ENCODE results near the gene ZNF593OS. TPM values are rescaled to one million over a fixed set of nuclear protein-coding genes. Genes with fewer than 3 reads are reported as not detected.

ZNF593OS gene
- total RNA-seq, 4 donors from 2014 or later: not detected

- no peak overlapping the region for H3K4me3 ChIP-seq
- no peak for DNase-seq
- 82% methylated on average over 5 of the region's 5 CpGs; no CpG with 5 or more reads in 1 of the 2 donors for WGBS, 2 donors (ENCODE audit: low coverage in 1 of 2)
- in situ Hi-C loops (cut with MboI; ENCODE audit: low pct_ligation_motif_present in 1 of 4, low pct_unique_long_range_greater_than_20kb in 1 of 4, low sequenced_read_pairs in 3 of 4): no loop called here
- no peaks in the 10 kb centered on the region for H3K9me3 ChIP-seq
- H3K4me1 ChIP-seq: no peaks in the 10 kb centered on the region
- TF ChIP-seq POLR2A (IDR thresholded peaks at IDR 0.05) (no peak), EP300 (IDR thresholded peaks at IDR 0.05; ENCODE audit: low read depth) (no peak), POLR2AphosphoS5 (IDR thresholded peaks at IDR 0.05) (no peak)
- TF ChIP-seq, protein P1, sequence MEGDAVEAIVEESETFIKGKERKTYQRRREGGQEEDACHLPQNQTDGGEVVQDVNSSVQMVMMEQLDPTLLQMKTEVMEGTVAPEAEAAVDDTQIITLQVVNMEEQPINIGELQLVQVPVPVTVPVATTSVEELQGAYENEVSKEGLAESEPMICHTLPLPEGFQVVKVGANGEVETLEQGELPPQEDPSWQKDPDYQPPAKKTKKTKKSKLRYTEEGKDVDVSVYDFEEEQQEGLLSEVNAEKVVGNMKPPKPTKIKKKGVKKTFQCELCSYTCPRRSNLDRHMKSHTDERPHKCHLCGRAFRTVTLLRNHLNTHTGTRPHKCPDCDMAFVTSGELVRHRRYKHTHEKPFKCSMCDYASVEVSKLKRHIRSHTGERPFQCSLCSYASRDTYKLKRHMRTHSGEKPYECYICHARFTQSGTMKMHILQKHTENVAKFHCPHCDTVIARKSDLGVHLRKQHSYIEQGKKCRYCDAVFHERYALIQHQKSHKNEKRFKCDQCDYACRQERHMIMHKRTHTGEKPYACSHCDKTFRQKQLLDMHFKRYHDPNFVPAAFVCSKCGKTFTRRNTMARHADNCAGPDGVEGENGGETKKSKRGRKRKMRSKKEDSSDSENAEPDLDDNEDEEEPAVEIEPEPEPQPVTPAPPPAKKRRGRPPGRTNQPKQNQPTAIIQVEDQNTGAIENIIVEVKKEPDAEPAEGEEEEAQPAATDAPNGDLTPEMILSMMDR (IDR thresholded peaks at IDR 0.05): no peak
- intact Hi-C loops (cut with DNase I; ENCODE audit: low total_unique reads): no loop called here
- no peak overlapping the region for H3K27ac ChIP-seq
- H3K27me3 ChIP-seq: no peaks in the 10 kb centered on the region
- no peaks in the 10 kb centered on the region for H3K36me3 ChIP-seq
Measured at GRCh38 chr1:26210147-26210870, 38.7 kb upstream of the ZNF593OS start.

- no peak overlapping the region for H3K27ac ChIP-seq
- no peaks in the 10 kb centered on the region for H3K9me3 ChIP-seq
- intact Hi-C loops (cut with DNase I; ENCODE audit: low total_unique reads) (loop anchor here (5.0 kb wide), 1 partner anchor 1311 kb away; no protein-coding TSS in a partner anchor), in situ Hi-C loops (cut with MboI; ENCODE audit: low pct_ligation_motif_present in 1 of 4, low pct_unique_long_range_greater_than_20kb in 1 of 4, low sequenced_read_pairs in 3 of 4) (no loop called here)
- 75% methylated on average over 9 of the region's 9 CpGs; no CpG with 5 or more reads in 1 of the 2 donors for WGBS, 2 donors (ENCODE audit: low coverage in 1 of 2)
- TF ChIP-seq POLR2AphosphoS5 (IDR thresholded peaks at IDR 0.05): no peak
- TF ChIP-seq EP300 (IDR thresholded peaks at IDR 0.05; ENCODE audit: low read depth): no peak
- no peak for TF ChIP-seq POLR2A (IDR thresholded peaks at IDR 0.05)
- H3K36me3 ChIP-seq: no peaks in the 10 kb centered on the region
- no peak overlapping the region for H3K4me3 ChIP-seq
- no peaks in the 10 kb centered on the region for H3K27me3 ChIP-seq
- DNase-seq: no peak
- no peaks in the 10 kb centered on the region for H3K4me1 ChIP-seq
Measured at GRCh38 chr1:26203642-26204318, 32.1 kb upstream of the ZNF593OS start.

DNA sequence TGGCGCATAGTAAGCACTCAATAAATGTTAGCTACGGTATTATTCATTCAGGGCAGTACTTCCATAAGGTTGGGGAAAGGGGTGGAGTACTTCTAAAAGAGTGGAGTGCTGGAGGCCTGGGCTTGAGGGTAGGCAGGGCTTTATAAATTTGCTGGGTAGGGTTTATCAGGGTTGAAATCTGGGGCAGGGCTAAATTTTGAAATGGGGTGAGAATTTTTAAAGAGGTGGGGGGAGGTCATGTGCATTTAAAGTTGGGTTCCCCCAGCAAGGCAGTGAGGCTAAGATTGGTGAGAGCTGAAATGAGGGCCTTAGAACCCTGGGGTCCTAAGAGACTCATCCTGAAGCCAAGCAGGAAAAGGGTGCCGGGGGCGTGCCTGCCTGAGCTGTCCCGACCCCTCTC, 28.8 kb upstream of the ZNF593OS start:
- 83 to 93% methylated on average over 2 to 5 of the region's 5 CpGs for WGBS, 2 donors (ENCODE audit: low coverage in 1 of 2)
- in situ Hi-C loops (cut with MboI; ENCODE audit: low pct_ligation_motif_present in 1 of 4, low pct_unique_long_range_greater_than_20kb in 1 of 4, low sequenced_read_pairs in 3 of 4): no loop called here
- Histone ChIP-seq H3K27ac (no peak overlapping the region), H3K36me3 (no peaks in the 10 kb centered on the region), H3K4me3 (no peak overlapping the region), H3K4me1 (no peaks in the 10 kb centered on the region), H3K9me3 (no peaks in the 10 kb centered on the region), H3K27me3 (no peaks in the 10 kb centered on the region)
- intact Hi-C loops (cut with DNase I; ENCODE audit: low total_unique reads): loop anchor here (5.0 kb wide), 1 partner anchor 1308 kb away; no protein-coding TSS in a partner anchor
- TF ChIP-seq POLR2AphosphoS5 (IDR thresholded peaks at IDR 0.05) (no peak), EP300 (IDR thresholded peaks at IDR 0.05; ENCODE audit: low read depth) (no peak), POLR2A (IDR thresholded peaks at IDR 0.05) (no peak)
- TF ChIP-seq, protein P1 (IDR thresholded peaks at IDR 0.05): no peak
- DNase-seq: no peak

DNA sequence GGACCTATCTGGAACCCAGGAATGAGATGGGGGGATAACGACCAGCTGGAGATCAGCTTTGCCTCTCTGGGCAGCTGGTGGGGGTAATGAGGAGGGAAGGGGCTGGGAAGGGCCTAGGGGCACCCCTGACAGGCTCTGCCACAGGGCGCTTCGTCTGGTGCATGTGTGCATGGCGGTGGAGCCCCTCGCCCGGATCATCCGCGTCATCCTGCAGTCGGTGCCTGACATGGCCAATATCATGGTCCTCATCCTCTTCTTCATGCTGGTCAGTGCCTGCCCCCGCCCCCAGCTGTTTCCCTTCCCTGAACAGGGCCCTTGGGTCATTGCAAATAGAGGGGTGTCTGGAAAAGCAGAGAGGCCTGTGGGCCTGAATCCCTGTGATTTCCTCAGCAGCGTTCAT, 26.2 kb upstream of the ZNF593OS start:
- Histone ChIP-seq H3K9me3 (no peaks in the 10 kb centered on the region), H3K4me1 (no peaks in the 10 kb centered on the region), H3K27ac (no peak overlapping the region), H3K27me3 (no peaks in the 10 kb centered on the region), H3K4me3 (no peak overlapping the region), H3K36me3 (no peaks in the 10 kb centered on the region)
- 88% methylated on average over 11 of the region's 11 CpGs; no CpG with 5 or more reads in 1 of the 2 donors for WGBS, 2 donors (ENCODE audit: low coverage in 1 of 2)
- no peak for DNase-seq
- intact Hi-C loops (cut with DNase I; ENCODE audit: low total_unique reads): no loop called here
- no peak for TF ChIP-seq EP300 (IDR thresholded peaks at IDR 0.05; ENCODE audit: low read depth)
- in situ Hi-C loops (cut with MboI; ENCODE audit: low pct_ligation_motif_present in 1 of 4, low pct_unique_long_range_greater_than_20kb in 1 of 4, low sequenced_read_pairs in 3 of 4): no loop called here

DNA sequence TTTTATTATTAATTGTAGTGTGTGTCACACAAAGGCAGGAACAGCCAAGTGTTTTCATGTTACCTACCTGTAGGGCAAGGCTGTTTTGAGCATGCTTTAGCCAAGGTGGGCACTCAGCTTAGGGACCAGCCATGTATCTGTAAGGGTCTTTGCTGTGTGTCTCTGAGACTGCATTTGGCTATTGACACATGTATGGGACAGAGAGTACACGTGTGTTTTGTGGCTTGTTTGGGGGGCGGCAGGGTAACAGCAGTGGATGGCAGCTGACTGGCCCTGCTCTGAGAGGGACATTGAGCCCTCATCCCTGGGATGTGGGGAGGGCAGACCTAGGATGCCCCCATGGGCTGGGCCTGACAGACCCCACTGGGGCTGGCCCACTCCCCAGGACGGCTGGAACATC, 25.7 kb upstream of the ZNF593OS start:
- TF ChIP-seq, protein P1 (IDR thresholded peaks at IDR 0.05): no peak
- TF ChIP-seq EP300 (IDR thresholded peaks at IDR 0.05; ENCODE audit: low read depth) (no peak), POLR2AphosphoS5 (IDR thresholded peaks at IDR 0.05) (no peak), POLR2A (IDR thresholded peaks at IDR 0.05) (no peak)
- no peaks in the 10 kb centered on the region for H3K36me3 ChIP-seq
- H3K27me3 ChIP-seq: no peaks in the 10 kb centered on the region
- 87% methylated on average over 3 of the region's 3 CpGs; no CpG with 5 or more reads in 1 of the 2 donors for WGBS, 2 donors (ENCODE audit: low coverage in 1 of 2)
- H3K4me3 ChIP-seq: no peak overlapping the region
- H3K9me3 ChIP-seq: no peaks in the 10 kb centered on the region
- in situ Hi-C loops (cut with MboI; ENCODE audit: low pct_ligation_motif_present in 1 of 4, low pct_unique_long_range_greater_than_20kb in 1 of 4, low sequenced_read_pairs in 3 of 4) (no loop called here), intact Hi-C loops (cut with DNase I; ENCODE audit: low total_unique reads) (no loop called here)
- H3K4me1 ChIP-seq: no peaks in the 10 kb centered on the region
- no peak for DNase-seq
- H3K27ac ChIP-seq: no peak overlapping the region

Measured in transverse colon (tissue), 4 donors.